PC-3 (cell line): ENCODE measurements around the gene GUCY2F.
A peak's percentile ranks its signal among the peaks of the same experiment; 100 is the strongest.

Source experiments
- EZH2 ChIP-seq: fragments of 300-600 bp; sonication (generic); IDR thresholded peaks from one replicate; pipeline ENCODE4 v1.6.1; 2017; ENCODE audit warnings: antibody characterized with exemption, mild to moderate bottlenecking, low read length; ENCODE audit not compliant: unreplicated experiment
- TF ChIP-seq, protein P1 (sequence below): fragments of 300-600 bp; sonication (generic); conservative IDR thresholded peaks from 2 replicates; pipeline ENCODE4 v1.5.1; 2017; ENCODE audit warnings: antibody characterized with exemption, low read depth, mild to moderate bottlenecking, low read length

DNA sequence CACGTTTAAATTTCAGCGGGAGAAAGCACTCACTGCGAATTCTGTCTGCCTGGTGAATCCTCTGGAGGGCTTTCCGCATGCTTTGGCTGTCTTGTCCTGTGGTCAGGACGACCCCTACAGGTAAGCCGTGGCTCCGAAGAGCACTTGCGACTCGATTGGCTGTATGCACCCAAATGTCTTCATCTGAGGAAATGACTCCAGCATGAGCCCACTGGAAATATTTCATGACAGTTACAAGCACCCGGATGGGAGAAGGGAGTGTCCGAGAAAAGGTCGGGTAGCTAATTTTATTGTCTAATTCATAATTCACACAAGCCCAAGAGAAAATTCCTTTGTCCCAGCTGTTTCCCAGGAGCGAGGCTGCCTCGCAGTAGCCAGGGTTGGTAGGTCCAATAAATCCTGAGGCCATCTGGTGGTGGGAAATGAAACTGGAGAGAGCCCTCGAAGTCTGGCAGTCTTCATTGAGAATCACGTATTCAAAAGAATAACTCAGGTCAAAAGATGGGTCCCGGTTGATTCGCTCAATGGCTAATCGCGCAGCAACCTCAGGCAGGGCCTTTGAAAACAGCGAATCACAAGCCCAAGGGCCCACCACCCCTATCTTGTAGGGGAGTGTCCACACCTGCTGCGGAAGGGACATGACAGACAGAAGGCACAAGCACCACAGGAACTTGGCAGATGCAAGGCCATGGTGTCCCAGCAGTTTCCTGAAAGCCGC is 6.6 kb downstream of the GUCY2F start:
- TF ChIP-seq, protein P1, sequence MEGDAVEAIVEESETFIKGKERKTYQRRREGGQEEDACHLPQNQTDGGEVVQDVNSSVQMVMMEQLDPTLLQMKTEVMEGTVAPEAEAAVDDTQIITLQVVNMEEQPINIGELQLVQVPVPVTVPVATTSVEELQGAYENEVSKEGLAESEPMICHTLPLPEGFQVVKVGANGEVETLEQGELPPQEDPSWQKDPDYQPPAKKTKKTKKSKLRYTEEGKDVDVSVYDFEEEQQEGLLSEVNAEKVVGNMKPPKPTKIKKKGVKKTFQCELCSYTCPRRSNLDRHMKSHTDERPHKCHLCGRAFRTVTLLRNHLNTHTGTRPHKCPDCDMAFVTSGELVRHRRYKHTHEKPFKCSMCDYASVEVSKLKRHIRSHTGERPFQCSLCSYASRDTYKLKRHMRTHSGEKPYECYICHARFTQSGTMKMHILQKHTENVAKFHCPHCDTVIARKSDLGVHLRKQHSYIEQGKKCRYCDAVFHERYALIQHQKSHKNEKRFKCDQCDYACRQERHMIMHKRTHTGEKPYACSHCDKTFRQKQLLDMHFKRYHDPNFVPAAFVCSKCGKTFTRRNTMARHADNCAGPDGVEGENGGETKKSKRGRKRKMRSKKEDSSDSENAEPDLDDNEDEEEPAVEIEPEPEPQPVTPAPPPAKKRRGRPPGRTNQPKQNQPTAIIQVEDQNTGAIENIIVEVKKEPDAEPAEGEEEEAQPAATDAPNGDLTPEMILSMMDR = peak; percentile 70
- TF ChIP-seq EZH2 = no peak
